A549 (cell line): ENCODE measurements around the gene SBF2. TPM values are rescaled to one million over a fixed set of nuclear protein-coding genes. Genes with fewer than 3 reads are reported as not detected.

Source experiments
- ATAC-seq, 2 experiments: fragments of 200-7000 bp in 1 of 2; fragments of >200 bp in 1 of 2; cut with Nextera tagmentation in 1 of 2; cut with Tn5 transposase in 1 of 2; 3 replicates each; pipeline versions ENCODE4 v1.8.0 to v1.9.1; 2018 to 2020; ENCODE audit warnings: mild to moderate bottlenecking in 1 of 2, moderate library complexity in 1 of 2
- CTCF ChIA-PET: fragments of 300-600 bp; sonication (Branson Sonifier 250); formaldehyde crosslinking; extraction: SDS; loops from one replicate; lab custom pipeline; 2021; ENCODE audit warnings: antibody characterized with exemption, inconsistent platforms; lab: Yijun Ruan, JAX
- POLR2A ChIA-PET: fragments of 350-600 bp; formaldehyde crosslinking; extraction: SDS; loops from one replicate; lab custom pipeline; 2021; ENCODE audit warnings: antibody characterized with exemption, inconsistent platforms; lab: Yijun Ruan, JAX
- DNase-seq, 2 experiments: peaks; one replicate each; pipeline versions ENCODE4 v3.0.0 to v3.0.0-alpha.2; 2011 to 2016; ENCODE audit warnings: low read depth in 1 of 2, low spot score in 1 of 2
- FAIRE-seq: peaks from 2 replicates; lab custom pipeline; 2011; peaks lifted over from hg19 to GRCh38; lab: Jason Lieb, UNC
- H3K27ac ChIP-seq, 2 experiments: fragments of >200 bp; sonication (Bioruptor Twin); formaldehyde crosslinking; 3 replicates each; pipeline ENCODE4 v1.5.1; 2016 to 2017
- H3K4me1 ChIP-seq: fragments of >200 bp; sonication (Bioruptor Twin); formaldehyde crosslinking; 3 replicates; pipeline ENCODE4 v1.6.1; 2016
- H3K4me2 ChIP-seq: fragments of >200 bp; sonication (Bioruptor Twin); formaldehyde crosslinking; 3 replicates; pipeline ENCODE4 v1.6.1; 2016
- H3K4me3 ChIP-seq: fragments of >200 bp; sonication (Bioruptor Twin); formaldehyde crosslinking; 3 replicates; pipeline ENCODE4 v1.5.1; 2016
- H3K9me3 ChIP-seq: fragments of >200 bp; sonication (Bioruptor Twin); formaldehyde crosslinking; 3 replicates; pipeline ENCODE4 v1.6.1; 2016
- CBX8 ChIP-seq: fragments of 200-600 bp; sonication (generic); IDR thresholded peaks from 2 replicates; pipeline ENCODE4 v1.6.1; 2016
- EHMT2 ChIP-seq: fragments of 200-600 bp; sonication (generic); IDR thresholded peaks from 2 replicates; pipeline ENCODE4 v1.6.1; 2016; ENCODE audit warnings: antibody characterized with exemption, low read depth, mild to moderate bottlenecking, moderate library complexity
- FOSB ChIP-seq: fragments of 250-450 bp; sonication (Bioruptor Pico); IDR thresholded peaks from 2 replicates; pipeline ENCODE4 v1.5.0; 2020; ENCODE audit warnings: mild to moderate bottlenecking, moderate library complexity
- FOSL2 ChIP-seq, 2 experiments: fragments of 450-650 bp in 1 of 2; fragments of >200 bp in 1 of 2; sonication (Bioruptor Twin) in 1 of 2; formaldehyde crosslinking; IDR thresholded peaks; 2 replicates each; pipeline versions ENCODE4 v1.5.0 to v1.6.1; 2016 to 2020; ENCODE audit warnings: mild to moderate bottlenecking in 1 of 2, moderate library complexity in 1 of 2
- FOXS1 ChIP-seq: fragments of 250-450 bp; sonication (Bioruptor Pico); IDR thresholded peaks from 2 replicates; pipeline ENCODE4 v1.5.0; 2020; ENCODE audit warnings: mild to moderate bottlenecking, moderate library complexity
- HDAC2 ChIP-seq: fragments of 200-600 bp; sonication (generic); IDR thresholded peaks from 2 replicates; pipeline ENCODE4 v1.6.1; 2016
- HMGXB4 ChIP-seq: fragments of 250-450 bp; sonication (Bioruptor Pico); IDR thresholded peaks from 2 replicates; pipeline ENCODE4 v1.5.0; 2021; ENCODE audit warnings: mild to moderate bottlenecking, moderate library complexity, borderline replicate concordance
- JUN ChIP-seq, 2 experiments: fragments of >200 bp; sonication (Bioruptor Twin); formaldehyde crosslinking; IDR thresholded peaks; 2 replicates in 1 of 2; 3 replicates in 1 of 2; pipeline ENCODE4 v1.6.1; 2016 to 2017
- KDM1A ChIP-seq: fragments of 200-600 bp; sonication (generic); IDR thresholded peaks from 2 replicates; pipeline ENCODE4 v1.6.1; 2016; ENCODE audit warnings: low read depth, mild to moderate bottlenecking
- KDM5A ChIP-seq: fragments of 200-600 bp; sonication (generic); IDR thresholded peaks from 2 replicates; pipeline ENCODE4 v1.6.1; 2016; ENCODE audit warnings: antibody characterized with exemption, mild to moderate bottlenecking
- MAZ ChIP-seq: fragments of 150-350 bp; IDR thresholded peaks from 2 replicates; pipeline ENCODE4 v1.6.1; 2014; ENCODE audit warnings: antibody characterized with exemption, low read depth, low read length, borderline replicate concordance
- RCOR1 ChIP-seq: fragments of 150-350 bp; IDR thresholded peaks from 2 replicates; pipeline ENCODE4 v1.6.1; 2014; ENCODE audit warnings: antibody characterized with exemption, low read length, low read depth
- RNF2 ChIP-seq: fragments of 200-600 bp; sonication (generic); IDR thresholded peaks from 2 replicates; pipeline ENCODE4 v1.6.1; 2016; ENCODE audit warnings: low read depth, mild to moderate bottlenecking, antibody characterized with exemption, moderate library complexity, borderline replicate concordance
- TP53 ChIP-seq: fragments of 250-450 bp; sonication (Bioruptor Pico); IDR thresholded peaks from 2 replicates; pipeline ENCODE4 v1.5.0; 2021; ENCODE audit warnings: mild to moderate bottlenecking, moderate library complexity
- ZFP36 ChIP-seq: fragments of 450-650 bp; IDR thresholded peaks from 2 replicates; pipeline ENCODE4 v1.6.1; 2014; ENCODE audit warnings: borderline replicate concordance; ENCODE audit not compliant: partially characterized antibody
- ZNF302 ChIP-seq: fragments of 250-450 bp; sonication (Bioruptor Pico); IDR thresholded peaks from 2 replicates; pipeline ENCODE4 v1.9.0; 2021; ENCODE audit warnings: inconsistent platforms, mild to moderate bottlenecking, moderate library complexity
- WGBS: methylation state at CpG from one replicate; pipeline ENCODE4 v1.1.6; 2017; ENCODE audit errors: missing lambda C conversion rate; 5-methylcytosine and 5-hydroxymethylcytosine counted together
- polyA plus RNA-seq, 4 experiments: library from polyadenylated mRNA; depleted of rRNA in 3 of 4; stranded (reverse); fragments of >200 nt; fragmentation: RNase III in 1 of 4; extraction: RNeasy Plus Mini Kit Qiagen cat#74134 plus additional on column Dnase treatment in 1 of 4; gene quantifications; 2 replicates in 3 of 4; 3 replicates in 1 of 4; pipeline ENCODE4 v1.2.3, GENCODE V29; 2011 to 2017
- TF ChIP-seq, protein P1 (sequence below): fragments of 250-450 bp; sonication (Bioruptor Pico); IDR thresholded peaks from 2 replicates; pipeline ENCODE4 v1.5.0; 2020; ENCODE audit warnings: low read depth, mild to moderate bottlenecking, moderate library complexity
- TF ChIP-seq, protein P2 (sequence below): fragments of 450-650 bp; IDR thresholded peaks from 2 replicates; pipeline ENCODE4 v1.6.1; 2014; ENCODE audit warnings: antibody characterized with exemption

SBF2 gene
- polyA plus RNA-seq, 2 of the 4 experiments (the other 2 are of a cell fraction), result 11.1 to 49.6 TPM

DNA sequence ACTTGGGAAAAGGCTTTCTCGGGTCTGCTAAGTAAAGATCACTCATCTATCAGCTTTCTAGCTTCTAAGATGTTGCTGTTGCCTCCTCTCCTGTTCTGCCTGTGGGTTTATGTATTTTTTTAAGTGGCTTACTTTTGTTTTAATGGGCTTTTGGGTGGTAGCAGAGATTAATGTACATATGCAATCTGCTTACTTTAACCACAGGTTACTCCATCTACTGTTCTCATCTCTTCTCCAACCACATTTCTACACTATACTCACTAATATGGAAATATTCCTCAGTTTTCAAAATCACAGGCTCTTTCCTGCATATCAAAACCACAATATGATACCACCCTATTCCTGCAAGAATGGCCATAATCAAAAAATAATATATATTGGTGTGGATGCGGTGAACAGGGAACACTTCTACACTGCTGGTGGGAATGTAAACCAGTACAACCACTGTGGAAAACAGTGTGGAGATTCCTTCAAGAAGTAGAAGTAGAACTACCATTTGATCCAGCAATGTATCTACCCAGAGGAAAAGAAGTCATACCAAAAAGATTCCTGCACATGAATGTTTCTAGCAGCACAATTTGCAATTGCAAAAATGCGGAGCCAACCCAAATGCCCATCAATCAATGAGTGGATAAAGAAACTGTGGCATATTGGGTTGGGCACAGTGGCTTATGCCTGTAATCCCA is 341.4 kb downstream of the SBF2 start:
- DNase-seq (no peak), ATAC-seq (no peak), FAIRE-seq (no peak)
- no peak for TF ChIP-seq HMGXB4
- no peak for TF ChIP-seq MAZ
- TF ChIP-seq RNF2, result no peak
- no peak for TF ChIP-seq TP53 (CRISPR knock-in tag)
- no peak for TF ChIP-seq RCOR1
- H3K27ac ChIP-seq, result peak overlapping the region in 1 of 2 experiments; percentile 25; a peak in 2 of 6 replicates
- no peak overlapping the region for H3K4me2 ChIP-seq
- peaks cover 17% of the 10 kb centered on the region for H3K4me1 ChIP-seq
- ChIA-PET POLR2A (no interaction called here), CTCF (interaction anchor here (0.8 to 3.1 kb wide), 2 partner anchors 20 to 91 kb away, joined by 3 to 10 read pairs; no protein-coding TSS in a partner anchor)
- 93% methylated on average over 3 of the region's 3 CpGs for WGBS
- H3K4me3 ChIP-seq, result no peak overlapping the region
- H3K9me3 ChIP-seq, result no peaks in the 10 kb centered on the region

- H3K4me1 ChIP-seq, result peaks cover 17% of the 10 kb centered on the region
- ATAC-seq (no peak), DNase-seq (no peak), FAIRE-seq (no peak)
- H3K4me2 ChIP-seq, result no peak overlapping the region
- POLR2A ChIA-PET, result no interaction called here
- peak overlapping the region in 1 of 2 experiments; percentile 25; a peak in 2 of 6 replicates for H3K27ac ChIP-seq
- H3K4me3 ChIP-seq, result no peak overlapping the region
- no peak for TF ChIP-seq ZFP36
- TF ChIP-seq KDM5A, result no peak
- no peak for TF ChIP-seq ZNF302
- TF ChIP-seq KDM1A, result no peak
- H3K9me3 ChIP-seq, result no peaks in the 10 kb centered on the region
- CTCF ChIA-PET, result interaction anchor here (0.8 to 3.1 kb wide), 2 partner anchors 21 to 91 kb away, joined by 3 to 10 read pairs; no protein-coding TSS in a partner anchor
- WGBS, result 40% methylated on average over 1 of the region's 1 CpG
These were observed 342.2 kb downstream of the SBF2 start for GRCh38 chr11:9951807-9952206.

DNA sequence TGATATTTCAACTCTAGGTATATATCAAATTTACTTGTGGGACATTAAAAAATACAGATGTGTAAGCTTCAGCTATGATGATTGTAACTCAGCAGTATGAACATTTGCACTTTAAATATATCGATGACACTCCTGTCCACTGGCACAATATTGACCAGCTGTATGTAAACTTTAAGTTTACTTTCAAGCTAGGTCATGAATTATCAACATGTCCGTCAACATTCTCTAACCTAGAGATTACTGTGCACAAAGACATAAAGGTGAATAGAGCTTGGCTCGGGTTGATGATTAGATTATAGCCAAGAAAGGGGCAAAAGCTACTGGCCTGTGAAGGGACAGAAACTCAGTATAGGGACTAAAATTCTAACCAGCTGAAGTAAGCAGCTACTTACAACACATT is 343.6 kb downstream of the SBF2 start:
- CTCF ChIA-PET, result interaction anchor here (3.1 kb wide), 1 partner anchor 22 kb away, joined by 10 read pairs; no protein-coding TSS in a partner anchor
- TF ChIP-seq, protein P1, sequence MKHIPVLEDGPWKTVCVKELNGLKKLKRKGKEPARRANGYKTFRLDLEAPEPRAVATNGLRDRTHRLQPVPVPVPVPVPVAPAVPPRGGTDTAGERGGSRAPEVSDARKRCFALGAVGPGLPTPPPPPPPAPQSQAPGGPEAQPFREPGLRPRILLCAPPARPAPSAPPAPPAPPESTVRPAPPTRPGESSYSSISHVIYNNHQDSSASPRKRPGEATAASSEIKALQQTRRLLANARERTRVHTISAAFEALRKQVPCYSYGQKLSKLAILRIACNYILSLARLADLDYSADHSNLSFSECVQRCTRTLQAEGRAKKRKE (CRISPR knock-in tag), result no peak
- TF ChIP-seq CBX8 (no peak), HDAC2 (no peak), KDM5A (no peak), JUN (IDR thresholded peaks at IDR 0.05) (no peak), FOSL2 (IDR thresholded peaks at IDR 0.05) (no peak), FOSL2 (CRISPR knock-in tag; IDR thresholded peaks at IDR 0.05) (no peak), FOSB (CRISPR knock-in tag) (no peak), EHMT2 (no peak), HMGXB4 (no peak), FOXS1 (no peak)
- TF ChIP-seq, protein P2, sequence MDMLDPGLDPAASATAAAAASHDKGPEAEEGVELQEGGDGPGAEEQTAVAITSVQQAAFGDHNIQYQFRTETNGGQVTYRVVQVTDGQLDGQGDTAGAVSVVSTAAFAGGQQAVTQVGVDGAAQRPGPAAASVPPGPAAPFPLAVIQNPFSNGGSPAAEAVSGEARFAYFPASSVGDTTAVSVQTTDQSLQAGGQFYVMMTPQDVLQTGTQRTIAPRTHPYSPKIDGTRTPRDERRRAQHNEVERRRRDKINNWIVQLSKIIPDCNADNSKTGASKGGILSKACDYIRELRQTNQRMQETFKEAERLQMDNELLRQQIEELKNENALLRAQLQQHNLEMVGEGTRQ, result no peak
- no peak overlapping the region for H3K4me2 ChIP-seq
- ATAC-seq (no peak), FAIRE-seq (no peak), DNase-seq (no peak)
- H3K9me3 ChIP-seq, result peaks cover 5% of the 10 kb centered on the region; the same call in 1 of the 3 replicates
- no peak overlapping the region for H3K27ac ChIP-seq
- WGBS, result 84% methylated on average over 3 of the region's 3 CpGs
- POLR2A ChIA-PET, result no interaction called here
- peaks cover 17% of the 10 kb centered on the region for H3K4me1 ChIP-seq
- H3K4me3 ChIP-seq, result no peak overlapping the region
